AG09319 (cell line): ENCODE data around the gene MAP7D2.
"Not testable (repeated sequence)": the region's sequence is repeated elsewhere in the genome, so short reads cannot be mapped to it uniquely, and the experiment has no call there.

ENCODE experiments used
- DNase-seq: peaks from one replicate; pipeline ENCODE4 v3.0.0-alpha.2; 2010; ENCODE audit warnings: low read depth; ENCODE audit errors: extremely low read depth
- TF ChIP-seq, protein P1 (sequence below): IDR thresholded peaks from 2 replicates; pipeline ENCODE4 v1.5.1; 2011; ENCODE audit warnings: low read depth, mild to moderate bottlenecking, inconsistent platforms, low read length, moderate library complexity

MAP7D2 gene

DNA sequence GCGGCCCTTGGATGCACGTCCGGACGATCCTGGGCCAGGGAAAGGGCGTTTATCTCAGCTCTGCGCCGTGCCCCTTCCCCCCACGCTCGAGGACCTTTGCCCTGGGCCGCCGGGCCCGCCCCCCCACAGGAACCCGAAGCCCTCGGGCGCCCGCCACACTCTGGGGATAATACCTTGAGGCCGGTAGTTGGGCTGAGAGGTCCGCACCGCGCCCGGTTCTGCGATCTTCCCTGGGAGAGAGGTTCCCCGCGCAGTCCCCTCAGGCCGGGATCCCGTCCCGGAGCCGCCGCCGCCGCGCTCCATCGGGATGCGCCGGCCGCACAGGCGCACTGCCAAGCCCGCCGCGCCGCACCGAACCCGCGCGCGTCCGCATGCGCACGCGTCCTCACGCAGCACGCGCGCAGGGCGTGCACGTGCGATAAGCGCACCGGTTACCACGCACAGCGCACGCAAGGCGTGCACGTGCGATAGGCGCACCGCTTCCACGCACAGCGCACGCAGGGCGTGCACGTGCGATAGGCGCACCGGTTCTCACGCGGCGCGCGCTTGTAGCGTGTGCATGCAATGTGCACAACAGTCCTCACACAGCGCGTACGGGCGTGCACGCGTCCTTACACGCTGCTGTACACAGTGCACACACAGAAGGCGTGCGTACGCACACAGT, at the start of gene MAP7D2:
MAP7D2 (minus strand) TSS at position 331 of the 664 bp plus-strand sequence; CDS start at position 303, 28 bp downstream.
- no peak for DNase-seq
- TF ChIP-seq, protein P1, sequence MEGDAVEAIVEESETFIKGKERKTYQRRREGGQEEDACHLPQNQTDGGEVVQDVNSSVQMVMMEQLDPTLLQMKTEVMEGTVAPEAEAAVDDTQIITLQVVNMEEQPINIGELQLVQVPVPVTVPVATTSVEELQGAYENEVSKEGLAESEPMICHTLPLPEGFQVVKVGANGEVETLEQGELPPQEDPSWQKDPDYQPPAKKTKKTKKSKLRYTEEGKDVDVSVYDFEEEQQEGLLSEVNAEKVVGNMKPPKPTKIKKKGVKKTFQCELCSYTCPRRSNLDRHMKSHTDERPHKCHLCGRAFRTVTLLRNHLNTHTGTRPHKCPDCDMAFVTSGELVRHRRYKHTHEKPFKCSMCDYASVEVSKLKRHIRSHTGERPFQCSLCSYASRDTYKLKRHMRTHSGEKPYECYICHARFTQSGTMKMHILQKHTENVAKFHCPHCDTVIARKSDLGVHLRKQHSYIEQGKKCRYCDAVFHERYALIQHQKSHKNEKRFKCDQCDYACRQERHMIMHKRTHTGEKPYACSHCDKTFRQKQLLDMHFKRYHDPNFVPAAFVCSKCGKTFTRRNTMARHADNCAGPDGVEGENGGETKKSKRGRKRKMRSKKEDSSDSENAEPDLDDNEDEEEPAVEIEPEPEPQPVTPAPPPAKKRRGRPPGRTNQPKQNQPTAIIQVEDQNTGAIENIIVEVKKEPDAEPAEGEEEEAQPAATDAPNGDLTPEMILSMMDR: no peak

DNA sequence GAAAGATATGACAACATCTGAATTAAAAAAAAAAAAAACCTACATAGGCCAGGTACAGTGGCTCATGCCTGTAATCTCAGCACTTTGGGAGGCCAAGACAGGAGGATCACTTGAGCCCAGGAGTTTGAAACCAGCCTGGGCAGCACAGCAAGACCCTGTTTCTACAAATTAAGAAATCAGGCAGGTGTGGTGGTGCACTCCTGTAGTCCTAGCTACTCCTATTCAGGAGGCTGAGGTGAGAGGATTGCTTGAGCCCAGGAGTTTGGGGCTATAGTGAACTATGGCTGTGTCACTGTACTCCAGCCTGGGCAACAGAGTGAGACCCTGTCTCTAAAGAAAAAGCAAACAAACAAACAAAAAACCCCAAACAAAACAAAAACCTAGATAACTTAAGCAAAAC, 45.8 kb upstream of the MAP7D2 start:
- not testable (repeated sequence) for DNase-seq

DNA sequence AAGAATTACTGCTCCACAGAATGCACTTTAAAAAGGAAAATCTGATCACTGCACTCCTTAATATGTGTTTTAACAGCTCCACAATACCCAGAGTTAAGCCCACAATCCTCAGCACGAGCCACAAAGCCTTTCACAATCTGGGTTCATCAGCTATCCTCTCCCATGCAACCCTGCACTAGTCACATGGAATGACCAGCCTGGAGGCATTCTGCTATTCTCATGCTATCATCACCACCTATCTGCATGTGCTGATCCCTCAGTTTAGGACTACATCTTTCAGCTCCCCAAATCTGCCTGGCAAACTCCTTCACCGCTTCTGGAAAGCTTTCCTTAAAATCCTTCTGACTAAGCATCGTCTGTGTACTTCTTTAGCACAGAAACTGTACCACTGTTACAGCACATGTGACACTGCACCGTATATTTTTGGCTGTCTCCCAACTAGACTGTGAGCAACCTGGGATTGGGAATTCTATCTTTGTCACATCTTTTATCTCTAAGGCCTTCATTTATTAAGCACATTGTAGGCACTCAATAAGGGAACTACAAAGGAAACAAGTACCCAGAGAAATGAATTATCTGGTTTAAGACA, 43.2 kb upstream of the MAP7D2 start:
- DNase-seq: no peak
- TF ChIP-seq, protein P1: no peak

DNA sequence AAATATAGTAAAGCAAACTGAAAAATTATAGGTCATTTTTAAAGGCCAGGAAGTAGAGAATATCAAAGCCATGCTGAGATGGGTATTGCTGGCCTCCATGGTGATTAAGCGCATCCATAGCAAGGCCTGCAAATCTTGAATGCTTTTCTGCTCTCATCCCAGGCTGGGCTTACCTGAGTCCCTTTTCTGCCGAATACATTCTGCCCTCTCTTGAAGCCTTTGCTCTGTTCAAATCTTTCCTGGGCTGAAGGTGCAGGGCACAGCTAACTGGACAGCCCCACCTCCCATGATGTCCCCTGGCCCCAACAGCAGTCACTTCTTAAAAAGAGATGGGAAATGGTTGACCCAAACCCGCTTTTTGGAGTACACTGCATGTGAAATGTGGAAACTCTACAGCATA, 35.0 kb upstream of the MAP7D2 start:
- TF ChIP-seq, protein P1: no peak
- no peak for DNase-seq

DNA sequence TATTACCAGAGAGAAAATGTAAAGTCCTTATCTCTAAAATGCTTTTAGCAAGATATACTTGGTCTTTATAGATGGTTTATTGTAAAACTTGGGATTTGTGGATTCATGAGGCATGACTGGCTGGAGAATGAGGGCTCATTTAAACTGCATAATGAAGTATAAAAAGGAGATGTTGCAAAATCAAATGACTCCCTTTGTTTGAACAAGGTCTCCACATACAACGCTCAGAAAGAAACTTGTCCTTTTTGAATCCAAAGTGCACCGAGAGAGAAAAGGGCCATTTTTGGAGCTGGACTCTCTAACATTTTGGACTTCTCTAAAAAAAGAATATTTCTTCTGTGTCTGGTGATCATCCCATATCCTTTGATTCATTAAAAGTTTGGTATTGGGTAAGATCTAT, 32.6 kb upstream of the MAP7D2 start:
- DNase-seq: no peak
- TF ChIP-seq, protein P1: no peak

DNA sequence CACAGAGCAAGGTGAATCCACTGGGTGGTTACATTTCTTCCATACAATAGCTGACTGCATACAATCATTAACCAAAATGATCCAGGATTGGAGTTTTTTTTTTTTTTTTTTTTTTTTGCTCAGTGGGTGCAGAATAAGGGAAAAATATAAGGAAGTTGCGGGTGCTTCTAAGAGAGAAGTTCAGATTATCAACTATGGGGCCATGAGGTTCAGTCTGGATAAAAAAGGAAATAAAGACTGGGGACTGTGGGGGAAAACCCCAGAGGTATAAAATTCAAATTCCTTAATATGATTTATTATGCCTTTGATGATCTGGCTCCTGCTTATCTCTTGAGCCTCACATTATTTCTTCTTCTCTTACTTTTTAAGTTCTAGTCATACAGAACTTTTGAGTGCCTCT, 30.9 kb upstream of the MAP7D2 start:
- TF ChIP-seq, protein P1: no peak
- DNase-seq: no peak

DNA sequence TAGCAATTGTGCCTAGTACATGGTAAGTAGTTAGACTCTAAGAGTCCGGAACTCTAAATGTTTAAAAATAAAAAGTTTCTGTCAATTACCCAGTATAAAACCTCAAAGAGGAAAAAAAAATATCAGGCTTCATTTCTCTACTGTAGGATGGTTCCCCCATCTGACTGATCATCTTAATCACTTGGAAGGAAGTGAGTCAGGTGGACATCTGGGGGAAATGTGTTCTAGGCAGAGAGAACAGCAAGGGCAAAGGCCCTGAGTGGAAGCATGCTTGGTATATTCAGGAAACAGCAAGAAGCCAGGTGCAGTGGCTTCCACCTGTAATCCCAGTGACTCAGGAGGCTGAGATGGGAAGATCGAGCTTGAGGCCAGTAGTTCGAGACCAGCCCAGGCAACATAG, 27.8 kb upstream of the MAP7D2 start:
- TF ChIP-seq, protein P1: no peak
- DNase-seq: no peak

DNA sequence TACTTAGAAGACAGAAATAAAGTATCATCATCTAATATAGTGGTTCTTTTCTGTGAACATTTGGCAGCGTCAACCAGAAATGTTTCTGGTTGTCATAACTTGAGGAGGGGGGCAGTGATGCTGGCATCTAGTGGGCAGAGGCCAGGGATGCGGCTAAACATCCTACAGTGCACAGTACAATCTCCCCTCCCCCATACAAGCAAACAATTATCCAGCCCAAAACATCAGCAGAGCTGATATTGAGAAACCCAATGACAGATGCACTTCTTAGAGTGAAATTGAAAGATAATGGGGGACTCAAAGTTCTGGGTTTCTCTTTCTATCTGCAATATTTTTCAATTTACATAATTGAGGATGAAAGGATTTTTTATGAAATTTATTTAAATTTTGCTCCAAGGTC, 26.9 kb upstream of the MAP7D2 start:
- DNase-seq: no peak
- TF ChIP-seq, protein P1: no peak
